GM12875 (cell line): ENCODE results near the gene MMP3.

Experiments
- H3K4me3 ChIP-seq: one replicate; pipeline ENCODE4 v1.5.1; 2011; ENCODE audit warnings: low read depth, low read length, control low read depth
- CTCF ChIP-seq: IDR thresholded peaks from 2 replicates; pipeline ENCODE4 v1.5.1; 2011; ENCODE audit warnings: low read depth, mild to moderate bottlenecking, control low read depth, inconsistent platforms, low read length, moderate library complexity, borderline replicate concordance; ENCODE audit not compliant: insufficient read depth

The MMP3 gene

DNA sequence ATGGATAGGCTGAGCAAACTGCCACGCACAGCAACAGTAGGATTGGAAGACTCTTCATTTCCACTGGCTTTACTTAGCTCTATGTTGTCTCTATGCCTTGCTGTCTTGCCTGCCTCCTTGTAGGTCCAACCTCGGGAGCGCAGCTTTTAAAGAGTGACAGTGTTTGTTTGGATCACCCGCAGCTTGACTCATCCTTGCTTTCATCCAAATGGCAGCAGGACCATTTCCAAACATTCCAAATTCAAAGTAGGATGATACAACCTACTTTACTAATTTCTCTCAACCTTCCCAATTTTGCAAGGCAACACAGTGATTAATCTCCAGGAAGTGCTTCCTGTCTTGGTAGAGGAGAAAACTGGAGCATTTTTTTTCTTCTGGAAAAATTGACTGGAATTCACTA, at the start of gene MMP3:
MMP3 (minus strand) TSS at position 121 of the 400 bp plus-strand sequence; CDS start at position 58, 63 bp downstream.
- no peak for TF ChIP-seq CTCF
- no peak within 1 kb of the TSS for H3K4me3 ChIP-seq

DNA sequence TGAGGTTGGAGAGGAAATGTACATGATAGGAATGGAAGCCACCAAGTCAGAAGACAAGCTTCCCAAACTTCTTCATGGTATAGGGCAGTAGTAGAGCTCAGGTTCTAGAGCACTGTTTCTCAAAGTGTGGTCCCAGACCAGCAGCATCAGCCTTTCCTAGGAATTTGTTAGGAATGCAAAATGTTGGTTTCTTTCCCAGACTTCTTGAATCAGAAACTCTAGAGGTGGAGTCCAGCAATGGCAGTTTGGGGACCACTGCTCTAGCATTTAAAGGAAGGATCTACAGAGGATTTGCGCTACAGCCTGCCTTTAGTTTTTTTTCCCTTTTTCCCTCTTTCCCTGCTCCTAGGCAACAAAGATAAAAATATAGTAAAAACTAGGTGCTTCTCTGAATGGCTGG, 48.3 kb upstream of the MMP3 start:
- no peak overlapping the region for H3K4me3 ChIP-seq
- no peak for TF ChIP-seq CTCF

DNA sequence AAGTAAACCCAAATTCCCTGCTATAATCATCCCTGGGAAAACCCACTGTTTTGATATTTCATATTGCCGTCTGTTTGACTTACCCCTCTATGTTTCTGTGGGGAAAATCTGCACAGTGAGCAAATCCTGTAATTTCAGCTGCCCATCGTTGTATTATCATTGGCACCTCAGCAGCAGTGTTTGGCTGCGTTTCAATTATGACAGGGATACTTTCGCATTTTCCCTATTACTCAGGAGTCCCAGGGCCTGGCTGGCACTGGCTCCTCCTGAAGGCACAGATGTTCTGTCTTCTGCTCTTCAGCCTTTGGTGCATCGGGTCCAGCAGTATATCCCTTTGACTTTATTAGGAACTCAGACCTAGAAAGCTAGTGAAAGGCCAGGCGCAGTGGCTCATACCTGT, 43.6 kb upstream of the MMP3 start:
- H3K4me3 ChIP-seq: no peak overlapping the region
- TF ChIP-seq CTCF: no peak

GRCh38 chr11:102883141-102883540, 39.7 kb upstream of the MMP3 start:
- H3K4me3 ChIP-seq: no peak overlapping the region
- TF ChIP-seq CTCF: no peak

DNA sequence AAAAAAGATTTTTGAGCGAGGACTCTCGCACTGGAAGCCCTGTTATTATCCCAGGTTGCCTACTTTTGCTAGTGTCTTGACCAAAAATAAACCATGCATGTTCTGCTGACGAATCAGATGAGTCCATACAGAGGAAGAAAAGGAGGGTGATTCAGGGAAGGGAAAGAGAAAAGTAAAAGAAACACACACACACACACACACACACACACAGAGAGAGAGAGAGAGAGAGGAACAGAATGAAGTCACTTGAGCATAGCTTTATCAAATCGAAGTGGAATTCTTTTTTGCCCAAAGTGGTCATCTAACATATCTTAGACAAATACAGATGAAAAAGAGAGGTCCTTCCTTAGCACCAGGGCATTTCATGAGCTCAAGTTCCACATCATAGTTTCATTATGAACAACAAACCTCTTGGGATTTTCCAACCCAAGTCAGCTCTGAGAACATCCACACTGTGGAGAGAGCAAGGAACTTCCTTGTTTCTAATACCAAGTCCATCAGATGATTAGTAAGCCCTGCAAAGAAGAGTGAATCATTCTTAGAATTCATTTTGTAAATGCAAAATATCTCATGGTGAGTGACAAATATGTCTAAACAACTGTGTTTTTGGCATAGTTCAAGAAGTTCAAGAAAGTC, 39.1 kb upstream of the MMP3 start:
- no peak for TF ChIP-seq CTCF
- H3K4me3 ChIP-seq: no peak overlapping the region

- H3K4me3 ChIP-seq: no peak overlapping the region
- no peak for TF ChIP-seq CTCF
Observed at GRCh38 chr11:102879801-102880200, 36.4 kb upstream of the MMP3 start.

- no peak overlapping the region for H3K4me3 ChIP-seq
- TF ChIP-seq CTCF: no peak
Observed at GRCh38 chr11:102878595-102878994, 35.2 kb upstream of the MMP3 start.
